Stimulated activated effector memory CD8-positive, alpha-beta T cell treated with anti-CD3 and anti-CD28 coated beads, Interleukin-12 subunit alpha, Interleukin-12 subunit beta, amount 100 ng/mL, for 72 hours (primary cell): Measurements from ENCODE around the gene SPACA6.

Source experiments
- ATAC-seq: fragments of 150-1000 bp; cut with Tn5 transposase; 2 replicates; pipeline ENCODE4 v1.10.0; 2021
- DNase-seq, 2 donors: peaks; one replicate each; pipeline ENCODE4 v3.0.0; 2021 to 2022; ENCODE audit warnings: low spot score in 2 of 2
- H3K27ac Mint-ChIP-seq: one replicate; pipeline ENCODE4 v1.8.0; 2022; ENCODE audit warnings: mild to moderate bottlenecking, mixed read lengths
- H3K36me3 Mint-ChIP-seq: one replicate; pipeline ENCODE4 v1.8.0; 2022; ENCODE audit warnings: mild to moderate bottlenecking, mixed read lengths
- H3K4me1 Mint-ChIP-seq: one replicate; pipeline ENCODE4 v1.8.0; 2022; ENCODE audit warnings: mixed read lengths
- H3K4me3 Mint-ChIP-seq: one replicate; pipeline ENCODE4 v1.8.0; 2022; ENCODE audit warnings: mild to moderate bottlenecking, mixed read lengths
- H3K9me3 Mint-ChIP-seq: one replicate; pipeline ENCODE4 v1.8.0; 2022; ENCODE audit warnings: mixed read lengths

The SPACA6 gene

DNA sequence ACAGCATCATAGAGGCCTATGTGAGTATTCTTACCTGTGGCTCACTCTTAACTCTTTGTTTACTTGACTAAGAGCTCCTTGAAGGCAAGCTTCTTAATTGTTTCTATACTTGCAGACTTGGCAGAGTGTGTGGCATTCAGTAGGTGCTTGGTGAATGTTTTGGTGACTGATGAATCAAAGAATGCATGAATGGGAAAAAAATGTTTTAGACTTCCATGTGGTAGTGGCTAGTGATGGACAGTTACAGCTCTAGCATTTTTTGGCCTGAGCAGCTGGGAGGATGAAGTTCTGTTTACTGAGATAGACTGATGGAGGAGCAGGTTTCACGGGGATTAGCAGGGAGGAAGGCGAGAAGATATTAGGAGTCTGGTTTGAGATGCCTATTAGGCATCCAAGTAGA lies 17.0 kb downstream of the SPACA6 start:
- no peak for DNase-seq
- Mint-ChIP-seq H3K4me3 (no peak overlapping the region), H3K4me1 (peaks cover 11% of the 10 kb centered on the region), H3K36me3 (peaks cover 20% of the 10 kb centered on the region), H3K27ac (no peak overlapping the region), H3K9me3 (peaks cover 2% of the 10 kb centered on the region)
- no peak for ATAC-seq

DNA sequence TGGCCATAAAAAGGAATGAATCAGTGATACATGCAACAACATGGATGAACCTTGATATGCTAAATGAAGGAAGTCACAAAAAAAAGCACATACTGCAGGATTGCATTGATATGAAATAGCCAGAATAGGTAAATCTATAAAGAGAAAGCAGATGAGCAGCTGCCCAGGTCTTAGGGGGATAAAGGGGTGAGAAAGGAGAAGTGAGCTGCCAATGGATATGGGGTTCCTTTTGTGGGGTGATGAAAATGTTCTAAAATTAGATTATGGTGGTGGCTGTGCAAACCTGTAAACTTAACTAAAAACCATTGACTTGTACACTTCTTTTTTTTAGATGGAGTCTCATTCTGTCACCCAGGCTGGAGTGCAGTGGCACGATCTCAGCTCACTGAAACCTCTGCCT lies 18.6 kb downstream of the SPACA6 start:
- ATAC-seq = no peak

DNA sequence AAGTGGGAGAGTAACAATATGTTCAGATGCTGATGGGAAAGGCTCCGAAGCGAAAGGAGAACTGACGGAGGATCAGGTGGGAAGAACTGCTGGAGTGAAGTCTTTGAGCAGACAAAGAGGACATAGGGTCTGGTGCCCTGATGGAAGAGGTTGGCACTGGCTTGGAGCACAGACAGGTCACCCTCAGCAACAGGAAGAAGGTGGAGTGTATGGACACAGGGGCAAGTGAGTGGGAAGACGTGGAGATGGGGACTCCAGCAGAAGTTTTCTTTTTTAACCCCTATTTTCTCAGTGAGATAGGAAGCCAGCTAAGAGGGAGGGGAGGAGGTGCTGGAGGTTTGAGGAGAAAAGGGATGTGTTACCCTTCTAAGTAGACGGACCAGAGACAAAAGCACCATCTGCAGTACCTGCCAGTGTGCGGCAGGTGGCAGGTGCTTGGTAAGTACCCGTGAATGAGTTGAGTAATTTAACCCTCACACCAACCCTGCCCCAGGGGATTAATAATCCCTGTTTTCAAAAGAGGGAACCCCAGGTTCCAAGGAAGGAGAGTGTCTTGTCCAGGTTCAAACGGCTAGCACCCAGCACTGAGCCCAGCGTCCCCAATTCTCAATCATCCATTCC lies 19.4 kb downstream of the SPACA6 start:
- H3K36me3 Mint-ChIP-seq = peaks cover 1% of the 10 kb centered on the region
- no peak for ATAC-seq
- no peak for DNase-seq
- H3K9me3 Mint-ChIP-seq = peaks cover 3% of the 10 kb centered on the region
- H3K4me3 Mint-ChIP-seq = no peak overlapping the region
- no peaks in the 10 kb centered on the region for H3K4me1 Mint-ChIP-seq
- H3K27ac Mint-ChIP-seq = no peak overlapping the region

More for the DNA sequence above, 18.6 kb downstream of the SPACA6 start:
- peaks cover 3% of the 10 kb centered on the region for H3K9me3 Mint-ChIP-seq
- H3K36me3 Mint-ChIP-seq = peaks cover 9% of the 10 kb centered on the region
- DNase-seq = no peak
- no peak overlapping the region for H3K27ac Mint-ChIP-seq
- no peak overlapping the region for H3K4me3 Mint-ChIP-seq
- no peaks in the 10 kb centered on the region for H3K4me1 Mint-ChIP-seq

DNA sequence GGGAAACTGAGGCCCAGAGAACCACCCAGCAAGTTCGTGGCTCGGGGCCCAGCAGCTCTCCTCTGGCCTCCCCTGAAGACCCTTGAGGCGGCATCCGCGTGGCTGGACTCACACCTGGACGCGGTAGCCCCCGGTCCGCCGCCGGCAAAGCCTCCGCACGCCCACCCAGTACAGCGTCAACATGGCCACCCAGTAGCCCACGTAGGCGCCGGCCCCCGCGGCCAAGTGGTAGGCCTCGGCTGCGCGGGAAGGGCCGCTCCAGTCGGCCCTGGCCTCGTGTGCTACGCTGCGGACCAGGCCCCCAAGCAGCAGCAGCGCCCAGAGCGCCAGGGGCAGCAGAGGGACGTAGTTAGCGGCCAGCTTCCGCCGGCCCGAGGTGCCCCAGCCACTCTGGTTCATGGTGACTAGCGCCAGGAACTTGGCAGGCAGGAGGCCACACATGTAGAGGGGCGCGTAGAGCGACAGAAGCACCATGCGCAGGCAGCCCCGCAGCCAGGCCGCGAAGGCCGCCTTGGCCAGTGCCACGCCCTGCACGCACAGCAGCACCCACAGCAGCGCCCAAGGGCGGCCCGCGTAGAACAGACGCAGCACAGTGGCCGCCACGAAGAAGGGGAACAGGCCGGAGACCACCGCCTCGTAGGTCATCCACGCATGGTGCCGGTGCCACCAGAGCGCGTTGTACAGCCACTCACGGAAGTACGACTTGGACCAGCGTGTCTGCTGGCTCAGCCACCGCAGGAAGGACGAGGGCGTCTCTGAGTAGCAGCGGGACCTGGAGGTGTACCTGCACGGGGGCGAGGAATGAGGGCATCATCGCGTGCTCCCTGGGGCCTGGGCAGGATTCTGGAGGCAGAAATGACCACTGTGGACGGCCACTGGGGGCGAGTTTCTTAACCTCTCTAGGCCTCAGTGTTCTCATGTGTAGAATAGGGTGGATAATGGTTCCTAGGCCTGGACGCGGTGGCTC lies 20.5 kb downstream of the SPACA6 start:
- peaks cover 3% of the 10 kb centered on the region for H3K9me3 Mint-ChIP-seq
- ATAC-seq (no peak), DNase-seq (no peak)
- no peak overlapping the region for H3K4me3 Mint-ChIP-seq
- peaks cover 1% of the 10 kb centered on the region for H3K4me1 Mint-ChIP-seq
- no peaks in the 10 kb centered on the region for H3K36me3 Mint-ChIP-seq
- no peak overlapping the region for H3K27ac Mint-ChIP-seq

DNA sequence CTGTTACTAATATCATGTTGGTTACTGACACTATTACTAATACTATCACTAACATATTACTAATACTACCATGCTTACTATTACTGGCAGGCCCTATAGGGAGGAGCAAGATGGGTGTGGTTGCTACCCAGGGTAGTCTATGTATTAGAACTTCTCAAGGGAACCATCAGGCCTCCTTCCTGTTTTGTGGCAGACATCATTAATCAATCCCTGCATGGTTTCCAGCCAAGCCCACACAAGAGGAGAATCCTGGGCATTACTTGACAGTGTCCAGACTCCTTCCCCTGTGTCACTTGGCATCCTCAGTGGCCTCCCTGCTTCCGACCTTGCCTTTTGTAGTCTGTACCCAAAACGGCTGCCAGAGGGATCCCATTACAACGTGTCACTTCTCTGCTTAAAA lies 21.7 kb downstream of the SPACA6 start:
- no peak overlapping the region for H3K27ac Mint-ChIP-seq
- H3K4me1 Mint-ChIP-seq = peaks cover 6% of the 10 kb centered on the region
- no peaks in the 10 kb centered on the region for H3K36me3 Mint-ChIP-seq
- no peak overlapping the region for H3K4me3 Mint-ChIP-seq
- DNase-seq (no peak), ATAC-seq (peak; percentile 46)
- peaks cover 3% of the 10 kb centered on the region for H3K9me3 Mint-ChIP-seq

DNA sequence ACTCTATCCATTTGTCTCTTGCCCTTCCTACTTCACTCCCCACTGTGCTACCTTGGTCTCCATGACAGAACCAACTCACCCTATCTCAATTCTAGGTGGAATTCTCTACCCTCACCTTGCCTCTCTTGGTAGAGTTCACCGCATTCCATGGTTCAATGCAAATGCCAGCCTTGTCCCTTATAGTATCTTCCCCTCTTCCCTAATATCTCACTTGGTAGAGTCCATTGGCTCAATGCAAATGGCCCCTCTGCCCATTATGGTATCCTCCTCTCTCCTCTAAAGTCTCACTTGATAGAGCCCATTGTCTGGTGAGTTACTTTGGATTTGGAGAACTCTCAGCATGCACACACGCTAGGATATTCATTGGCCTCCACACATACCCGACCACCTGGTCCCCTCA lies 22.7 kb downstream of the SPACA6 start:
- Mint-ChIP-seq H3K36me3 (no peaks in the 10 kb centered on the region), H3K27ac (no peak overlapping the region), H3K4me3 (no peak overlapping the region), H3K4me1 (peaks cover 6% of the 10 kb centered on the region), H3K9me3 (peaks cover 3% of the 10 kb centered on the region)
- ATAC-seq = no peak
- DNase-seq = no peak

DNA sequence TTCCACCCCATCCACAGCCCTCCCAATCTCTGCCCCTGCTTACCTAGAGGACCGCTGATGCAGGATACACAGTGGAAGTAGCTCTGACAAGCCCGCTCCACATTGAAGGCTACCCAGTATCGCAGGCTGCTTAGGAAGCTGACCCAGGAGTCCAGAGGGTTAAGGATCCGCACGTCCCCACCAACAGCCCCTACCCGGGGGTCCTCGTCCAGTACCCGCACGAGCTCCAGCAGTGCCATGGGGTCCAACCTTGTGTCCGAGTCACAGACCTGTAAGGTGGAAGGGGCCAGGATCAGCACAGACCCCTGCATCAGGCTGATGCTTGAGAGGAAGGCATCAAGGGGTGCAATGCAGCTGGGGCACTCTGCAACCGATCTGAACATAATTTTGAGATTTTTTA lies 23.8 kb downstream of the SPACA6 start:
- H3K27ac Mint-ChIP-seq = no peak overlapping the region
- no peak for ATAC-seq
- peaks cover 3% of the 10 kb centered on the region for H3K9me3 Mint-ChIP-seq
- DNase-seq = no peak
- peaks cover 6% of the 10 kb centered on the region for H3K4me1 Mint-ChIP-seq
- H3K4me3 Mint-ChIP-seq = no peak overlapping the region
- H3K36me3 Mint-ChIP-seq = no peaks in the 10 kb centered on the region

DNA sequence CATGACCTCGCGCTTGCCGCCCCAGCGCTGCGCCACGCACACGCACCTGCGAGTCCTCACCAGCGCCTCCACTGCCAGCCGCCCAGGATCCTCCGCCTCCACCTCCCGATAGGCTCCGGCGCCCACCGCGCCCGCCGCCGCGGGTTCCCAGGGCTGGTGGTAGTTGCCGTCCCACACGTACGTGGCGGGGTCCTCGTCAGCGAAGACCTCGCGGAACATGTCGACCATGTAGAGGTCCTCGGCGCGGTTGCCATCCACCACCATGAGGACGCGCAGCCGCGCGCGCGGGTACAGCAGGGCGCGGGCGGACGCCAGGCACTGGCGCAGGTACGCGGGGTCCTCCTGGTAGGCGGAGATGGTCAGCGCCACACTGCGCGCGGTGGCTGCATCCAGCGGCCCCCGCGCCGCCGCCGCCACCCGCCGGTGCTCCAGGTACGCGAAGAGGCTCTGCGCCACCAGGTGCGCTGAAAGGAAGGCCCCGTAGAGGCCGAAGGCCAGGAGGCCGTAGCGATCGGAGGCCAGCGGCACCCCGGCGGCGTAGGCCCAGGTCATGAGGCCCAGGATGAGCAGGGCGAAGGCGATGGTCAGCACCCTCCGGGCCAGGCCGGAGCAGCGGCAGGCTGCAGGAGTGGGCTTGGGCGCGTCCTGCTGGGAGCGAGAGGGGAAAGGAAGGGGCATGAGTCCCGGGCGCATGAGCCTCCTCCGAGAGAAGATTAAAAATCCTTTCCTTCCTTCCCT lies 26.3 kb downstream of the SPACA6 start:
- no peak overlapping the region for H3K4me3 Mint-ChIP-seq
- peaks cover 3% of the 10 kb centered on the region for H3K9me3 Mint-ChIP-seq
- DNase-seq (no peak), ATAC-seq (no peak)
- H3K4me1 Mint-ChIP-seq = peaks cover 6% of the 10 kb centered on the region
- no peaks in the 10 kb centered on the region for H3K36me3 Mint-ChIP-seq
- no peak overlapping the region for H3K27ac Mint-ChIP-seq

DNA sequence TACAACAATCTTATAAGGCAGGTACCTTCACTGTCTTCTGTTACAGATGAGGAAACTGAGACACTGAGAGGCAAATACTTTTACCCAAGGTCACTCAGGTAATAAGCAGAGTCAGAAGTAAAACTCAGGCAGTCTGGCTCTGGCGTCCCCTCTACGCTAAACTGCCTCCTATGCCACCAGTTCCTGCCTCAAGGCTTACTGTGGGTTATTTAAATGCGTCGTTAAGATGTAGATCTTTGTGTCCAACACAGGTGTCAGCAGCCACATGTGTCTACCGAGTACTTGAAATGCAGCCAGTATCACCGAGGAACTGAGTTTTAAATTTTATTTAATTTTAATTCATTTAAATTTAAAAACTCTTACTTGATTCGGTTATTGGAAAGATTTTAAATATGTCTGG lies 28.8 kb downstream of the SPACA6 start:
- ATAC-seq (no peak), DNase-seq (no peak)
- H3K9me3 Mint-ChIP-seq = no peaks in the 10 kb centered on the region
- H3K27ac Mint-ChIP-seq = no peak overlapping the region
- peaks cover 6% of the 10 kb centered on the region for H3K4me1 Mint-ChIP-seq
- no peak overlapping the region for H3K4me3 Mint-ChIP-seq
- no peaks in the 10 kb centered on the region for H3K36me3 Mint-ChIP-seq

DNA sequence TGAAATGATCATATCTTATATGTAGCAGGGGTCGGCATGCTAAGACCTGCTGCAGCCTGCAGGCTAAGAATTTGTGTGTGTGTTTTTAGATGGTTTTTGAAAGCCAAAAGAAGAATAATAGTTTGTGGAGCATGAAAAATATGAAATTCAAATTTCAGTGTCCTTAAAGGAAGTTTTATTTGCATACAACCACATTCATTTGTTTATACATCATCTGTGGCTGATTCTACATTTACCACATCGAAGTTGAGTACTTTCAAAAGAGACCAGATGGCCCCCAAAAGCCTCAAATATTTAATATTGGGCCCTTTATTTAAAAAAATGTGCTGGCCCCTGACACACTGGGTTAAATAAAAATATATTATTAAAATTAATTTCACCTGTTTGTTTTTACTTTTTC lies 29.4 kb downstream of the SPACA6 start:
- no peak overlapping the region for H3K4me3 Mint-ChIP-seq
- H3K36me3 Mint-ChIP-seq = no peaks in the 10 kb centered on the region
- DNase-seq = no peak
- ATAC-seq = no peak
- H3K9me3 Mint-ChIP-seq = no peaks in the 10 kb centered on the region
- no peak overlapping the region for H3K27ac Mint-ChIP-seq
- H3K4me1 Mint-ChIP-seq = peaks cover 6% of the 10 kb centered on the region

DNA sequence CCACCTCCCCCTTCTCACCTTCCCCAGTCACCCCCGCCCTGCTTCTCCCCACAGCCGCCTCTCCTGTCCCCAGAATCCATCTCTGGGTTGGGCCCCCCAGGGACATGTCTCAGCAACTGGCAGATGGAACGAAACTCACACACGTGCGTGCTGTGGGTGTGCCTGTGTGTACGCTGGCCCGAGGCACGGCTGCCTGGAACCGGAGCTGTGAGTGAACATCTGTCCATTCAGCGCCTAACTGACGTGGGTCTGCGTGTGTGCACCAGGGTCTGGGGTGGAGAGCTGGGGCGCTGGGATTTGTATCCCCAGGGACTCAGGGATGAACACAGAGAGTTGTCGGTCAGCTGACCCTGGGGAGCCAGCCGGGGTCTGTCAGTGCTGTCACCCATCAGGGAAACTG lies 31.4 kb downstream of the SPACA6 start:
- no peaks in the 10 kb centered on the region for H3K36me3 Mint-ChIP-seq
- peaks cover 2% of the 10 kb centered on the region for H3K9me3 Mint-ChIP-seq
- H3K27ac Mint-ChIP-seq = no peak overlapping the region
- no peaks in the 10 kb centered on the region for H3K4me1 Mint-ChIP-seq
- ATAC-seq = no peak
- DNase-seq = no peak
- H3K4me3 Mint-ChIP-seq = no peak overlapping the region

DNA sequence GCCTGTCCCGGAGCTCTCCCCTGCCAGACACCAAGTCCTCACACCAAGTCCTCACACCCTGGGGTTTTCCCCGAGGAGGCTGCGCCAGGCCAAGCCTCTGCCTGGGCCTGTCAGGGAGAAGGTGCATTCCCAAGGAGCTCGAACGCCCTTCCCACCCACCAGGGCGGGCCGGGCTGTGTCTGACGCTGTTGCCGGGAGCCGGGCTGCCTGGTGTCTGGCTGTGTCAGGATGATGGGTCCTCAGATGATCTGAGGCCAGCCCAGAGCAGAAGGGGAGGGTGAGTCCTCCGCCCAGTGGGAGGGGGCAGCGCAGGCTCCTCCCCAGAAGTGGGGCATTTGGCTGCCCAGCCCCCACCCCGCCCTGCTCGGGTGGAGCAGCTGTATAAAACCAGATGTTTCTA lies 32.9 kb downstream of the SPACA6 start:
- no peaks in the 10 kb centered on the region for H3K4me1 Mint-ChIP-seq
- no peaks in the 10 kb centered on the region for H3K36me3 Mint-ChIP-seq
- no peak for DNase-seq
- no peak for ATAC-seq
- H3K9me3 Mint-ChIP-seq = peaks cover 7% of the 10 kb centered on the region
- H3K27ac Mint-ChIP-seq = no peak overlapping the region
- H3K4me3 Mint-ChIP-seq = no peak overlapping the region

DNA sequence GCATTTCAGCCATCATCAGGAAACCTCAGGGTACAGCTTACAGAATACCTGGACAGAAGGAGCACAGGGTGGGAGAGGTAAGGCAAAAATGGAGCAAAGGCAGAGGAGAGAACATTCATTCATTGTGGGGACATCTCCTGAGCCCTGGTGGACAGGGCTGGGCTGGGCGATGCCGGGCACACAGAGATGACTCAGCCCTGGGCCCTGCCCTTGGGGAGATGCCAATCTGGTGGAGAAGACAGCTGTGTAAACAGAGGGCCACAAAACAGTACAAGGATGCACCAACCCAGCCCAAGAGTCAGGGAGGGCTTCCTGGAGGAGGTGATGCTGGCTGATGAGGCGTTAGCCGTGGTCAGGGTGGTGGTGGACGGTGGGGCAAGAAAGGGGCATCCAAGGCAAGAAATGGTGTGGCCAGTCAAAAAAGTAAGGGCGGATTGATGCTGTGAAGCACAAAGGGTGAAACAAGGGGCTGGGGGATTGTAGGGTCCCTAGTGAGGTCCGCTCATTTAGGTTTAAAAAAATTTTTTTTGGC lies 34.3 kb downstream of the SPACA6 start:
- H3K4me3 Mint-ChIP-seq = no peak overlapping the region
- no peaks in the 10 kb centered on the region for H3K4me1 Mint-ChIP-seq
- peaks cover 7% of the 10 kb centered on the region for H3K9me3 Mint-ChIP-seq
- H3K36me3 Mint-ChIP-seq = no peaks in the 10 kb centered on the region
- DNase-seq = no peak
- H3K27ac Mint-ChIP-seq = no peak overlapping the region
- ATAC-seq = no peak

DNA sequence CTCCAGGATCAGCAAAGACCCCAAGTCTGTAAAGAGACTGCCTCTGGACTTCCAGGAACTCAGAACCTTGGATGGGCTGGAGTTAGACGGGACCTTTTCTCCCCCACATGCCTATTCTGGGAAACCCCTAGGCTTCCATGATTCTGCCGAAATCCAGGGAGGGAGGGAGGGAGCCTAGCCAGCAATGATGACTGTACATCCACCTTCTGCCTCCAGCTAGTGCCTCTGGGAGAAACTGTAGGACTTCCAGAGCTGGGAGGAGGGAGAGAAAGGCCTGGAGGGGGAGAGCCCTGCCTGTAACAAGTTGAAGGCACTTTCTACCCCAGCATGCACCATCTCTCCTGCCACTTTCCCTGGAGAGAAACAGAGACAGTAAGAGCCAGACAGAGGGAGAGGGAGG lies 36.7 kb downstream of the SPACA6 start:
- H3K4me3 Mint-ChIP-seq = no peak overlapping the region
- ATAC-seq (no peak), DNase-seq (no peak)
- peaks cover 7% of the 10 kb centered on the region for H3K9me3 Mint-ChIP-seq
- H3K27ac Mint-ChIP-seq = no peak overlapping the region
- no peaks in the 10 kb centered on the region for H3K36me3 Mint-ChIP-seq
- H3K4me1 Mint-ChIP-seq = no peaks in the 10 kb centered on the region

DNA sequence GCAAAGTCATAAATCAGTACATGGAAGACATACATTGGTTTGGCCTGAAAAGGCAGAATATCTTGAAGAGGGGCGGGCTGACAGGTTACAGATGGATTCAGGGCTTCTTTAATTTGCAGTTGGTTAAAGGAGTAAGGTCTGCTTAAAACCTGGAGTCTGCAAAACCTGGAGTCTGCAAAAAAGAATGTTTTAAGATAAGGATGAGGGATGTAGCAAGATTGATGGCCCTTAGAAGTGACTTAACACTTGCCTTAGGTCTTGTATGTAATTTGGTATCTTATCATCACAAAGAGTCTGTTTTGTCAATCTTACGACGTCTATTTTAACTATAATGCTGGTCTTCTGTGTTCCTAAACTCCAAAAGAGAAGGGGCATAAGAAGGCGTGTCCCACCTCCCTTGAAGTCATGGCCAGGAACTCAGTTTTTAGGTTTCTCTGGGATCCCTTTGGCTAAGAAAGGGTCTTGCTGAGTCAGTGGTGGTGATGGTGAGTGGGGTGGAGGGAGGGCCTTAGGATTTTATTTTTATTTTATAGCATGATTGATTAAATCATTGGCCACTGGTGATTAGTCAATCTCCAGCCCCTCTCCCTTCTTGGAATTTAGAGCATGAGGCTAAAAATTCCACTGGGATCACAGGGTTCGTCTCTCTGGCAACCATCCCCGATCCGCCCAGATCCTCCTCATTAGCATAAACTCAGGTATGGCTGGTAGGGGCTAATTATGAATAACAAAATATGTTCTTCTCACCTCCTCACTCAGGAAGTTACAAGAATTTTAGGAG lies 40.8 kb downstream of the SPACA6 start:
- Mint-ChIP-seq H3K9me3 (peaks cover 5% of the 10 kb centered on the region), H3K4me1 (no peaks in the 10 kb centered on the region), H3K4me3 (no peak overlapping the region), H3K36me3 (no peaks in the 10 kb centered on the region), H3K27ac (no peak overlapping the region)
- ATAC-seq (no peak), DNase-seq (no peak)
